ENCODE measurements around the gene AMOTL1.

AMOTL1 gene

DNA sequence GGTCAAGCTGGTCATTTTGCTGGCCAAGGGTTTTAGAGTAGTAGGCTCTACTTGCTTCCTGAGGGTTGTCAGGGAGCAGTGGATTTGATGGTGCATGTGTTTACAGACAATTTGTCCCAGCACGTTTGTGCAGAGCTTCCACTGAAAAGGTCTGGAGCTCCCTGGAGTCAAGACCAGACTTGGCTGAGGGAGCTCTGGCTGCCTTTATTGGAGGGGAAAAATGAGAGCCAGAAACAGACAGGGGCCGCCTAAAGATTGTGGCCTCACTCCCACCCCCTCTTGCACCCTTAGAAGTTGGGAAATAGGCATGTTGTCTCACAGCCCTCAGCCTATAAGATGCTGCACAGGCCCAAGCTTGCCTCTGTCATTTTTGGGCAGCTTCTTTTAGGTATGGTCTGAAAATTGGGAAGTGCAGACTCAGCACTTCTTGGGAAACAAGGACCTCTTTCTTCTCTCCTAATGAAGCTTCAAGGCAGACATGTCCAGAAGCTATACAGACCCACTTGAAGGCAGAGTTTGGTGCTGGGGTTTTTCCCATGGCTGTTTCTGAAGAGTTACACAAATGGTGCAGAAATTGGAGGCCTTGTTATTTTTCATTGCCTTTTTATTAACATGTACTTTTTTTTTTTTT, 55.1 kb downstream of the AMOTL1 start:
- Histone ChIP-seq H3K27ac (ENCODE audit: insufficient read depth in 1 of 2, low read depth in 1 of 2, low read length in 2 of 2, poor library complexity in 1 of 2, severe bottlenecking in 2 of 2) (no peak overlapping the region), H3K36me3 (ENCODE audit: control insufficient read depth in 4 of 4, insufficient read depth in 4 of 4, low read length in 3 of 4) (peaks cover 3 to 56% (median 43%) of the 10 kb centered on the region in 4 experiments), H3K4me3 (ENCODE audit: control insufficient read depth in 1 of 7, extremely low read depth in 1 of 7, insufficient read depth in 4 of 7, low read depth in 2 of 7, low read length in 6 of 7) (no peak overlapping the region), H3K27me3 (replicated peaks in 2 of 5; ENCODE audit: control insufficient read depth in 4 of 5, insufficient read depth in 5 of 5, low read length in 4 of 5) (no peaks in the 10 kb centered on the region), H3K9me3 (ENCODE audit: control extremely low read depth in 1 of 5, control insufficient read depth in 4 of 5, insufficient read depth in 2 of 5, low read depth in 1 of 5, low read length in 4 of 5) (peaks cover 0 to 2% (median 0%) of the 10 kb centered on the region in 5 experiments), H3K4me1 (ENCODE audit: control extremely low read depth in 1 of 4, control insufficient read depth in 4 of 4, insufficient read depth in 4 of 4, low read length in 3 of 4) (no peaks in the 10 kb centered on the region)
- CTCF ChIA-PET = no interaction called here
- POLR2A ChIA-PET = no interaction called here
- WGBS (ENCODE audit: insufficient coverage) = 100% methylated on average over 1 of the region's 2 CpGs
- DNase-seq = no peak

- Histone ChIP-seq H3K9me3 (ENCODE audit: control extremely low read depth in 1 of 5, control insufficient read depth in 4 of 5, insufficient read depth in 2 of 5, low read depth in 1 of 5, low read length in 4 of 5) (peaks cover 0 to 2% (median 0%) of the 10 kb centered on the region in 5 experiments), H3K4me1 (ENCODE audit: control extremely low read depth in 1 of 4, control insufficient read depth in 4 of 4, insufficient read depth in 4 of 4, low read length in 3 of 4) (no peaks in the 10 kb centered on the region), H3K27me3 (replicated peaks in 2 of 5; ENCODE audit: control insufficient read depth in 4 of 5, insufficient read depth in 5 of 5, low read length in 4 of 5) (no peaks in the 10 kb centered on the region), H3K36me3 (ENCODE audit: control insufficient read depth in 4 of 4, insufficient read depth in 4 of 4, low read length in 3 of 4) (peaks cover 2 to 63% (median 46%) of the 10 kb centered on the region in 4 experiments), H3K4me3 (ENCODE audit: control insufficient read depth in 1 of 7, extremely low read depth in 1 of 7, insufficient read depth in 4 of 7, low read depth in 2 of 7, low read length in 6 of 7) (no peak overlapping the region), H3K27ac (ENCODE audit: insufficient read depth in 1 of 2, low read depth in 1 of 2, low read length in 2 of 2, poor library complexity in 1 of 2, severe bottlenecking in 2 of 2) (no peak overlapping the region)
- no peak for DNase-seq
- CTCF ChIA-PET = no interaction called here
- whole genome bisulfite sequencing (ENCODE audit: insufficient coverage) = 100% methylated on average over 4 of the region's 4 CpGs
- POLR2A ChIA-PET = no interaction called here
Observed at GRCh38 chr11:94825031-94825430, 56.9 kb downstream of the AMOTL1 start.

GRCh38 chr11:94825481-94825880, 57.3 kb downstream of the AMOTL1 start:
- Histone ChIP-seq H3K36me3 (ENCODE audit: control insufficient read depth in 4 of 4, insufficient read depth in 4 of 4, low read length in 3 of 4) (peaks cover 3 to 64% (median 49%) of the 10 kb centered on the region in 4 experiments), H3K4me1 (ENCODE audit: control extremely low read depth in 1 of 4, control insufficient read depth in 4 of 4, insufficient read depth in 4 of 4, low read length in 3 of 4) (no peaks in the 10 kb centered on the region), H3K27ac (ENCODE audit: insufficient read depth in 1 of 2, low read depth in 1 of 2, low read length in 2 of 2, poor library complexity in 1 of 2, severe bottlenecking in 2 of 2) (no peak overlapping the region), H3K27me3 (replicated peaks in 2 of 5; ENCODE audit: control insufficient read depth in 4 of 5, insufficient read depth in 5 of 5, low read length in 4 of 5) (no peaks in the 10 kb centered on the region), H3K9me3 (ENCODE audit: control extremely low read depth in 1 of 5, control insufficient read depth in 4 of 5, insufficient read depth in 2 of 5, low read depth in 1 of 5, low read length in 4 of 5) (peaks cover 0 to 2% (median 0%) of the 10 kb centered on the region in 5 experiments), H3K4me3 (ENCODE audit: control insufficient read depth in 1 of 7, extremely low read depth in 1 of 7, insufficient read depth in 4 of 7, low read depth in 2 of 7, low read length in 6 of 7) (no peak overlapping the region)
- ChIA-PET CTCF (no interaction called here), POLR2A (no interaction called here)
- no CpG with 5 or more reads among the region's 1 CpG for WGBS (ENCODE audit: insufficient coverage)
- DNase-seq = no peak

GRCh38 chr11:94826415-94826814, 58.3 kb downstream of the AMOTL1 start:
- CTCF ChIA-PET = interaction anchor here (0.7 to 1.4 kb wide), 4 partner anchors 32 to 210 kb away, joined by 3 to 4 read pairs (median 3); no protein-coding TSS in a partner anchor

DNA sequence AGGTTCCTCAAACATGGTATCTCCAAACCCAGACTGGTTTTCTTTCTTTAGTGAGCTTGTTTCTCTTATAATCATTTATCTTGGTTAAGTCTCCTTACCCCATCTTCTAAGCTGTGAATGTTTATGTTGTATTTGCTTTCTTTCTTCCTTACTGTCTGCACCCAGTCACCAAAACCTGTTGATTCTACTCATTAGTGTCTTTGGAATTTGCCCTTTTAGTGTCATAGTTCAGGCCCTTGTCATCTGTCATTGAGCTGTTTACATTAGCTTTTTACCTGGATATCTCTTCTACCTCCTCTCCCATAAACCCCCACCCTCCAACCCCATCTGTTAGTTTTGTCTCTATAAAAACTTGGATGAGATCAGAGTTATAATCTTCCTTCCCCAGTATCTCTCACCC, 59.9 kb downstream of the AMOTL1 start:
- Histone ChIP-seq H3K27ac (ENCODE audit: insufficient read depth in 1 of 2, low read depth in 1 of 2, low read length in 2 of 2, poor library complexity in 1 of 2, severe bottlenecking in 2 of 2) (no peak overlapping the region), H3K4me1 (ENCODE audit: control extremely low read depth in 1 of 4, control insufficient read depth in 4 of 4, insufficient read depth in 4 of 4, low read length in 3 of 4) (no peaks in the 10 kb centered on the region), H3K4me3 (ENCODE audit: control insufficient read depth in 1 of 7, extremely low read depth in 1 of 7, insufficient read depth in 4 of 7, low read depth in 2 of 7, low read length in 6 of 7) (no peak overlapping the region), H3K36me3 (ENCODE audit: control insufficient read depth in 4 of 4, insufficient read depth in 4 of 4, low read length in 3 of 4) (peaks cover 20 to 69% (median 55%) of the 10 kb centered on the region in 4 experiments), H3K27me3 (replicated peaks in 2 of 5; ENCODE audit: control insufficient read depth in 4 of 5, insufficient read depth in 5 of 5, low read length in 4 of 5) (no peaks in the 10 kb centered on the region), H3K9me3 (ENCODE audit: control extremely low read depth in 1 of 5, control insufficient read depth in 4 of 5, insufficient read depth in 2 of 5, low read depth in 1 of 5, low read length in 4 of 5) (peaks cover 0 to 2% (median 0%) of the 10 kb centered on the region in 5 experiments)
- DNase-seq = no peak
- ChIA-PET CTCF (interaction anchor here (0.7 to 1.1 kb wide), 3 partner anchors 10 to 139 kb away, joined by 3 to 4 read pairs (median 4); no protein-coding TSS in a partner anchor), POLR2A (no interaction called here)

More at GRCh38 chr11:94826415-94826814, 58.3 kb downstream of the AMOTL1 start:
- H3K9me3 ChIP-seq (ENCODE audit: control extremely low read depth in 1 of 5, control insufficient read depth in 4 of 5, insufficient read depth in 2 of 5, low read depth in 1 of 5, low read length in 4 of 5) = peaks cover 0 to 2% (median 0%) of the 10 kb centered on the region in 5 experiments
- peaks cover 10 to 66% (median 53%) of the 10 kb centered on the region in 4 experiments for H3K36me3 ChIP-seq (ENCODE audit: control insufficient read depth in 4 of 4, insufficient read depth in 4 of 4, low read length in 3 of 4)
- H3K27me3 ChIP-seq (replicated peaks in 2 of 5; ENCODE audit: control insufficient read depth in 4 of 5, insufficient read depth in 5 of 5, low read length in 4 of 5) = no peaks in the 10 kb centered on the region
- H3K27ac ChIP-seq (ENCODE audit: insufficient read depth in 1 of 2, low read depth in 1 of 2, low read length in 2 of 2, poor library complexity in 1 of 2, severe bottlenecking in 2 of 2) = no peak overlapping the region
- no peak overlapping the region for H3K4me3 ChIP-seq (ENCODE audit: control insufficient read depth in 1 of 7, extremely low read depth in 1 of 7, insufficient read depth in 4 of 7, low read depth in 2 of 7, low read length in 6 of 7)
- no peaks in the 10 kb centered on the region for H3K4me1 ChIP-seq (ENCODE audit: control extremely low read depth in 1 of 4, control insufficient read depth in 4 of 4, insufficient read depth in 4 of 4, low read length in 3 of 4)
- DNase-seq = no peak
- WGBS (ENCODE audit: insufficient coverage) = 96% methylated on average over 6 of the region's 7 CpGs
- POLR2A ChIA-PET = interaction anchor here (0.6 kb wide), 1 partner anchor 58 kb away, joined by 3 read pairs; the partner anchor contains the start of gene AMOTL1

DNA sequence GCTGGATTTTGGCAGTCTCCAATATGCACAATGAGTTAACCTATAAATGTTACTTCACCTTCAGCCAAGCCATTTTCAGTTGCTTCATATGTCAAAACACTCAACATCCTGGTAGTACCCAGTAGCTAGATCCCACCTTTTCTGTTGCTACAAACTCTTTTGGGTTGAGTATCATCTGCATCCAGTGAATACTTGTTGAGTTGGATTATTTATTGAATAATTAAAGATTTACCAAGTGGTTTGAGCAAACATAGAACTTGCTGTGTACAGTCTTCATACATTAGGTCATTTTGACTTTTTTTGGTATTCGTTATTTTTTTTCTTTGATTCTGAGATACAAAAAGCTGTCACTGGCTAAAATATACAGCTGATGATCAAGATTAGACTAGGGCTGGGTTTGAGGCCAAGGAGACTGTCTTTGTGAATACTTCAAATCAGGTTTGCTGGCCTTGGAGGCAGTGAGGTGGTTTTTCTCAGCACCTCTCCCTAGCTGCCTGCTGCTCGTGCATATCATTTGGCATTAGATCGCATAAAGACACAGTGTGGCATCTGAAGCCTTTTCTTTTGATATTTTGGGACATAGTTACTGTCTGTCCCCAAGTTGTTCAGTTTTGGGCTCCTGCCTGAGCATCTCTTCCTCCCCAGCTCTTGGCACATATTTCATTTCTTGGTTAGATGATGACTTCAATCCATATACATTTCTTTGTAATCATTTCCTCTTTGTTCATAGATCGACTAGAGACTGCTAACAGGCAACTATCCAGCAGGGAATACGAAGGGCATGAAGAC, 62.8 kb downstream of the AMOTL1 start:
- Histone ChIP-seq H3K36me3 (ENCODE audit: control insufficient read depth in 4 of 4, insufficient read depth in 4 of 4, low read length in 3 of 4) (peaks cover 22 to 60% (median 47%) of the 10 kb centered on the region in 4 experiments), H3K4me1 (ENCODE audit: control extremely low read depth in 1 of 4, control insufficient read depth in 4 of 4, insufficient read depth in 4 of 4, low read length in 3 of 4) (no peaks in the 10 kb centered on the region), H3K9me3 (ENCODE audit: control extremely low read depth in 1 of 5, control insufficient read depth in 4 of 5, insufficient read depth in 2 of 5, low read depth in 1 of 5, low read length in 4 of 5) (peaks cover 0 to 2% (median 0%) of the 10 kb centered on the region in 5 experiments), H3K4me3 (ENCODE audit: control insufficient read depth in 1 of 7, extremely low read depth in 1 of 7, insufficient read depth in 4 of 7, low read depth in 2 of 7, low read length in 6 of 7) (no peak overlapping the region), H3K27me3 (replicated peaks in 2 of 5; ENCODE audit: control insufficient read depth in 4 of 5, insufficient read depth in 5 of 5, low read length in 4 of 5) (no peaks in the 10 kb centered on the region), H3K27ac (ENCODE audit: insufficient read depth in 1 of 2, low read depth in 1 of 2, low read length in 2 of 2, poor library complexity in 1 of 2, severe bottlenecking in 2 of 2) (no peak overlapping the region)
- no peak for DNase-seq
- 100% methylated on average over 5 of the region's 5 CpGs for WGBS (ENCODE audit: insufficient coverage)
- ChIA-PET POLR2A (no interaction called here), CTCF (interaction anchor here (0.6 to 1.3 kb wide), 4 partner anchors 8 to 208 kb away, joined by 3 to 5 read pairs (median 3); no protein-coding TSS in a partner anchor)

GRCh38 chr11:94831529-94831928, 63.4 kb downstream of the AMOTL1 start:
- Histone ChIP-seq H3K27me3 (replicated peaks in 2 of 5; ENCODE audit: control insufficient read depth in 4 of 5, insufficient read depth in 5 of 5, low read length in 4 of 5) (no peaks in the 10 kb centered on the region), H3K36me3 (ENCODE audit: control insufficient read depth in 4 of 4, insufficient read depth in 4 of 4, low read length in 3 of 4) (peaks cover 22 to 63% (median 44%) of the 10 kb centered on the region in 4 experiments), H3K4me3 (ENCODE audit: control insufficient read depth in 1 of 7, extremely low read depth in 1 of 7, insufficient read depth in 4 of 7, low read depth in 2 of 7, low read length in 6 of 7) (no peak overlapping the region), H3K27ac (ENCODE audit: insufficient read depth in 1 of 2, low read depth in 1 of 2, low read length in 2 of 2, poor library complexity in 1 of 2, severe bottlenecking in 2 of 2) (no peak overlapping the region), H3K4me1 (ENCODE audit: control extremely low read depth in 1 of 4, control insufficient read depth in 4 of 4, insufficient read depth in 4 of 4, low read length in 3 of 4) (no peaks in the 10 kb centered on the region), H3K9me3 (ENCODE audit: control extremely low read depth in 1 of 5, control insufficient read depth in 4 of 5, insufficient read depth in 2 of 5, low read depth in 1 of 5, low read length in 4 of 5) (peaks cover 0 to 2% (median 0%) of the 10 kb centered on the region in 5 experiments)
- no peak for DNase-seq
- no CpG with 5 or more reads among the region's 3 CpGs for WGBS (ENCODE audit: insufficient coverage)
- ChIA-PET POLR2A (no interaction called here), CTCF (interaction anchor here (1.1 to 1.3 kb wide), 3 partner anchors 13 to 208 kb away, joined by 3 to 5 read pairs (median 3); no protein-coding TSS in a partner anchor)
